T-cell (primary cell): ENCODE data around the gene PEX6. TPM values are rescaled to one million over a fixed set of nuclear protein-coding genes. Genes with fewer than 3 reads are reported as not detected.

Experiments
- ATAC-seq, 4 experiments: fragments of 200-7000 bp in 3 of 4; fragments of 150-1000 bp in 1 of 4; cut with Tn5 transposase; replicated peaks in 1 of 4; 1 replicate in 3 of 4; 2 replicates in 1 of 4; pipeline ENCODE4 v1.10.0; 2021; ENCODE audit warnings: moderate library complexity in 3 of 4, mild to moderate bottlenecking in 2 of 4, moderate number of reproducible peaks in 1 of 4
- CTCF ChIA-PET, 2 donors: fragments of 300-600 bp; sonication (Branson Sonifier 250); formaldehyde crosslinking; loops; one replicate each; lab custom pipeline; 2022; ENCODE audit warnings: antibody characterized with exemption in 2 of 2; lab: Charles Lee
- POLR2A ChIA-PET, 2 donors: fragments of 300-600 bp; sonication (Branson Sonifier 250); formaldehyde crosslinking; loops; one replicate each; lab custom pipeline; 2022; ENCODE audit warnings: antibody characterized with exemption in 2 of 2; lab: Charles Lee
- DNase-seq, 35 experiments: peaks; one replicate each; pipeline versions ENCODE4 v3.0.0 to v3.0.0-alpha.2; 2013 to 2023
- H3K27ac ChIP-seq: one replicate; pipeline ENCODE4 v1.5.1; 2013; ENCODE audit warnings: low read length
- H3K27me3 ChIP-seq, 2 experiments: replicated peaks in 1 of 2; 1 replicate in 1 of 2; 2 replicates in 1 of 2; pipeline versions ENCODE4 v1.6.1 to v1.7.0; 2013; ENCODE audit warnings: low read length in 1 of 2, mixed read lengths in 1 of 2; ENCODE audit not compliant: control insufficient read depth in 2 of 2, insufficient read depth in 2 of 2; ENCODE audit errors: extremely low read depth in 1 of 2
- H3K36me3 ChIP-seq, 2 donors: 1 replicate in 1 of 2; 2 replicates in 1 of 2; pipeline versions ENCODE4 v1.6.1 to v1.7.0; 2013; ENCODE audit warnings: low read length in 1 of 2; ENCODE audit not compliant: control insufficient read depth in 2 of 2, insufficient read depth in 1 of 2; ENCODE audit errors: extremely low read depth in 1 of 2
- H3K4me1 ChIP-seq, 2 experiments: 1 replicate in 1 of 2; 2 replicates in 1 of 2; pipeline versions ENCODE4 v1.6.1 to v1.7.0; 2013; ENCODE audit warnings: low read length in 2 of 2, mixed read lengths in 1 of 2; ENCODE audit not compliant: insufficient read depth in 2 of 2, control insufficient read depth in 1 of 2; ENCODE audit errors: extremely low read depth in 1 of 2
- H3K4me3 ChIP-seq, 2 donors: 1 replicate in 1 of 2; 2 replicates in 1 of 2; pipeline versions ENCODE4 v1.5.1 to v1.7.0; 2013; ENCODE audit warnings: mild to moderate bottlenecking in 2 of 2, low read length in 1 of 2, moderate library complexity in 1 of 2; ENCODE audit not compliant: control insufficient read depth in 1 of 2; ENCODE audit errors: extremely low read depth in 1 of 2
- H3K9me3 ChIP-seq: 2 replicates; pipeline ENCODE4 v1.7.0; 2013
- H3K27ac Mint-ChIP-seq, 2 donors: one replicate each; pipeline ENCODE4 v1.8.0; 2020 to 2021; ENCODE audit warnings: mild to moderate bottlenecking in 2 of 2, mixed read lengths in 2 of 2
- H3K27me3 Mint-ChIP-seq, 2 donors: one replicate each; pipeline ENCODE4 v1.8.0; 2021 to 2022; ENCODE audit warnings: mixed read lengths in 2 of 2
- H3K36me3 Mint-ChIP-seq: one replicate; pipeline ENCODE4 v1.8.0; 2021; ENCODE audit warnings: mixed read lengths
- H3K4me1 Mint-ChIP-seq, 3 donors: one replicate each; pipeline ENCODE4 v1.8.0; 2020 to 2022; ENCODE audit warnings: mixed read lengths in 3 of 3, mild to moderate bottlenecking in 1 of 3
- H3K4me3 Mint-ChIP-seq, 3 donors: one replicate each; pipeline ENCODE4 v1.8.0; 2020 to 2022; ENCODE audit warnings: mild to moderate bottlenecking in 3 of 3, mixed read lengths in 3 of 3, moderate library complexity in 3 of 3
- H3K9me3 Mint-ChIP-seq, 3 donors: one replicate each; pipeline ENCODE4 v1.8.0; 2020 to 2022; ENCODE audit warnings: mixed read lengths in 3 of 3
- WGBS: methylation state at CpG from one replicate; pipeline ENCODE4 v1.1.5; 2013; ENCODE audit warnings: missing lambda C conversion rate; ENCODE audit not compliant: insufficient coverage; 5-methylcytosine and 5-hydroxymethylcytosine counted together
- total RNA-seq, 35 experiments: library from RNA in 6 of 35; stranded (reverse) in 6 of 35; fragments of 120-200 nt in 1 of 35; gene quantifications; one replicate each; pipeline versions ENCODE4 v1.2.1 to v1.2.4 and lab custom pipeline; 2013 to 2026

The PEX6 gene
- total RNA-seq, 5 donors from 2014 or later (not counting 1 experiment from before 2014, with no cell fraction given): 20.5 to 30.5 (median 27.4) TPM

GRCh38 chr6:43013843-43014433, 35.0 kb upstream of the PEX6 start, which contains the start of the genes KLHDC3 and MEA1:
Gene KLHDC3, plus strand, starts transcription at chr6:43014249. Its CDS starts 2,944 bp downstream, at chr6:43017193.
Gene MEA1, minus strand, starts transcription at chr6:43013946. Its CDS starts 133 bp downstream, at chr6:43013813.
- no peaks in the 10 kb centered on the region for H3K27me3 ChIP-seq
- no peaks in the 10 kb centered on the region for H3K9me3 ChIP-seq
- DNase-seq (peak; percentile 95 to 99 (median 98)), ATAC-seq (peak; percentile 89 to 95 (median 93))
- H3K27ac ChIP-seq: peak within 1 kb of the TSS; percentile 40
- Mint-ChIP-seq H3K9me3 (no peaks in the 10 kb centered on the region), H3K27me3 (no peaks in the 10 kb centered on the region), H3K4me1 (peaks cover 58 to 69% (median 62%) of the 10 kb centered on the region in 3 donors), H3K27ac (peak within 1 kb of the TSS; percentile 91), H3K36me3 (peaks cover 25% of the 10 kb centered on the region), H3K4me3 (peak within 1 kb of the TSS; percentile 93 to 95 (median 94))
- peak within 1 kb of the TSS; percentile 68 for H3K4me3 ChIP-seq
- WGBS: under 1% methylated on average over 51 of the region's 51 CpGs
- ChIA-PET CTCF (interaction anchor here (0.6 to 2.9 kb wide), 12 partner anchors 10 to 1284 kb away, joined by 3 to 22 read pairs (median 6); partner anchors contain the start of genes CNPY3 (in 1 of the 2), CUL7 (in 1 of the 2), KLC4 (in 1 of the 2) and MRPL2 (in 1 of the 2)), POLR2A (interaction anchor here (0.6 to 1.6 kb wide), 14 partner anchors 9 to 268 kb away, joined by 3 to 15 read pairs (median 6); partner anchors contain the start of genes CNPY3 (in 2 of the 2), CUL7 (in 2 of the 2), PEX6 (in 2 of the 2) and BICRAL (in 1 of the 2))
- H3K36me3 ChIP-seq: peaks cover 14 to 51% of the 10 kb centered on the region in 2 donors
- H3K4me1 ChIP-seq: peaks cover 14 to 46% of the 10 kb centered on the region in 2 experiments

- H3K27ac Mint-ChIP-seq: peak overlapping the region; percentile 91
- peaks cover 22% of the 10 kb centered on the region for H3K36me3 Mint-ChIP-seq
- peak in 1 of 4 experiments; percentile 25 for ATAC-seq
- H3K27ac ChIP-seq: peak overlapping the region; percentile 40
- H3K9me3 ChIP-seq: no peaks in the 10 kb centered on the region
- peaks cover 14 to 46% of the 10 kb centered on the region in 2 experiments for H3K4me1 ChIP-seq
- 3% methylated on average over 19 of the region's 25 CpGs for WGBS
- H3K27me3 ChIP-seq: no peaks in the 10 kb centered on the region
- ChIA-PET POLR2A (interaction anchor here (0.6 to 1.6 kb wide), 9 partner anchors 8 to 267 kb away, joined by 4 to 15 read pairs (median 6); partner anchors contain the start of genes CNPY3 (in 1 of the 2), CUL7 (in 1 of the 2), KLC4 (in 1 of the 2) and MRPL2 (in 1 of the 2)), CTCF (interaction anchor here (0.6 to 2.9 kb wide), 8 partner anchors 29 to 151 kb away, joined by 3 to 22 read pairs (median 5); partner anchors contain the start of genes CNPY3 (in 1 of the 2), KLC4 (in 1 of the 2), MRPL2 (in 1 of the 2) and PEX6 (in 1 of the 2))
- DNase-seq: peak in 1 of 35 experiments; percentile 3
- H3K4me1 Mint-ChIP-seq: peaks cover 58 to 69% (median 62%) of the 10 kb centered on the region in 3 donors
- peaks cover 11 to 51% of the 10 kb centered on the region in 2 donors for H3K36me3 ChIP-seq
- H3K27me3 Mint-ChIP-seq: no peaks in the 10 kb centered on the region
- peak overlapping the region; percentile 93 to 95 (median 94) for H3K4me3 Mint-ChIP-seq
- peak overlapping the region; percentile 48 to 68 for H3K4me3 ChIP-seq
- no peaks in the 10 kb centered on the region for H3K9me3 Mint-ChIP-seq
These were observed 34.3 kb upstream of the PEX6 start for GRCh38 chr6:43013097-43013842.

GRCh38 chr6:43012364-43012763, 33.4 kb upstream of the PEX6 start:
- no peak overlapping the region for H3K4me3 ChIP-seq
- H3K27ac ChIP-seq: no peak overlapping the region
- H3K27me3 ChIP-seq: no peaks in the 10 kb centered on the region
- POLR2A ChIA-PET: no interaction called here
- no peaks in the 10 kb centered on the region for H3K9me3 ChIP-seq
- Mint-ChIP-seq H3K36me3 (peaks cover 17% of the 10 kb centered on the region), H3K27me3 (no peaks in the 10 kb centered on the region), H3K9me3 (no peaks in the 10 kb centered on the region), H3K4me3 (peak overlapping the region; percentile 93 to 95 (median 94)), H3K27ac (peak overlapping the region; percentile 91), H3K4me1 (peaks cover 51 to 61% (median 58%) of the 10 kb centered on the region in 3 donors)
- WGBS: 90% methylated on average over 6 of the region's 6 CpGs
- H3K36me3 ChIP-seq: peaks cover 10 to 51% of the 10 kb centered on the region in 2 donors
- DNase-seq (no peak), ATAC-seq (no peak)
- CTCF ChIA-PET: interaction anchor here in 1 of 2 donors (1.1 to 2.9 kb wide), 2 partner anchors 34 to 83 kb away, joined by 5 to 22 read pairs; partner anchors contain the start of genes CNPY3 and PEX6
- peaks cover 14 to 46% of the 10 kb centered on the region in 2 experiments for H3K4me1 ChIP-seq

GRCh38 chr6:43011207-43011606, 32.2 kb upstream of the PEX6 start:
- POLR2A ChIA-PET: interaction anchor here in 1 of 2 donors (0.7 kb wide), 1 partner anchor 43 kb away, joined by 3 read pairs; the partner anchor contains the start of gene CUL7
- Mint-ChIP-seq H3K9me3 (no peaks in the 10 kb centered on the region), H3K27ac (peak overlapping the region in 1 of 2 donors; percentile 91), H3K4me1 (peaks cover 44 to 51% (median 50%) of the 10 kb centered on the region in 3 donors), H3K27me3 (no peaks in the 10 kb centered on the region), H3K4me3 (no peak overlapping the region), H3K36me3 (peaks cover 19% of the 10 kb centered on the region)
- CTCF ChIA-PET: interaction anchor here in 1 of 2 donors (1.3 kb wide), 1 partner anchor 133 kb away, joined by 3 read pairs; no protein-coding TSS in a partner anchor
- H3K27ac ChIP-seq: no peak overlapping the region
- H3K4me3 ChIP-seq: no peak overlapping the region
- ATAC-seq: no peak
- no peaks in the 10 kb centered on the region for H3K9me3 ChIP-seq
- WGBS: 74% methylated on average over 3 of the region's 6 CpGs
- DNase-seq: no peak
- H3K36me3 ChIP-seq: peaks cover 17 to 56% of the 10 kb centered on the region in 2 donors
- peaks cover 14 to 35% of the 10 kb centered on the region in 2 experiments for H3K4me1 ChIP-seq
- no peaks in the 10 kb centered on the region for H3K27me3 ChIP-seq

GRCh38 chr6:43009124-43009523, 30.1 kb upstream of the PEX6 start:
- 81% methylated on average over 2 of the region's 6 CpGs for WGBS
- H3K9me3 Mint-ChIP-seq: no peaks in the 10 kb centered on the region
- ATAC-seq: no peak
- H3K36me3 Mint-ChIP-seq: peaks cover 24% of the 10 kb centered on the region
- peak overlapping the region in 1 of 2 donors; percentile 52 for H3K27ac Mint-ChIP-seq
- H3K4me1 Mint-ChIP-seq: peaks cover 30 to 34% (median 32%) of the 10 kb centered on the region in 3 donors
- no peak overlapping the region for H3K27ac ChIP-seq
- H3K27me3 Mint-ChIP-seq: no peaks in the 10 kb centered on the region
- ChIA-PET CTCF (interaction anchor here in 1 of 2 donors (1.2 kb wide), 1 partner anchor 135 kb away, joined by 4 read pairs; no protein-coding TSS in a partner anchor), POLR2A (interaction anchor here in 1 of 2 donors (0.5 kb wide), 1 partner anchor 212 kb away, joined by 3 read pairs; no protein-coding TSS in a partner anchor)
- H3K4me3 ChIP-seq: no peak overlapping the region
- H3K27me3 ChIP-seq: no peaks in the 10 kb centered on the region
- peak in 23 of 35 experiments; percentile 4 to 48 (median 27) for DNase-seq
- no peaks in the 10 kb centered on the region for H3K9me3 ChIP-seq
- peaks cover 7 to 18% of the 10 kb centered on the region in 2 experiments for H3K4me1 ChIP-seq
- H3K36me3 ChIP-seq: peaks cover 17 to 64% of the 10 kb centered on the region in 2 donors
- H3K4me3 Mint-ChIP-seq: no peak overlapping the region
